Hematopoietic multipotent progenitor cell treated with erythropoietin and hydrocortisone succinate and interleukin-3 and kit ligand, for 6 days (in vitro differentiated cells): ENCODE data around the gene OR9A4.

Source experiments
- DNase-seq: peaks from one replicate; pipeline ENCODE4 v3.0.0-alpha.2; 2015

The OR9A4 gene

GRCh38 chr7:141949451-141949850 lies 33.3 kb downstream of the OR9A4 start:
- DNase-seq: no peak

- no peak for DNase-seq
Observed at GRCh38 chr7:141949911-141950310, 33.7 kb downstream of the OR9A4 start.

GRCh38 chr7:141950806-141951205 lies 34.6 kb downstream of the OR9A4 start:
- DNase-seq: no peak

DNA sequence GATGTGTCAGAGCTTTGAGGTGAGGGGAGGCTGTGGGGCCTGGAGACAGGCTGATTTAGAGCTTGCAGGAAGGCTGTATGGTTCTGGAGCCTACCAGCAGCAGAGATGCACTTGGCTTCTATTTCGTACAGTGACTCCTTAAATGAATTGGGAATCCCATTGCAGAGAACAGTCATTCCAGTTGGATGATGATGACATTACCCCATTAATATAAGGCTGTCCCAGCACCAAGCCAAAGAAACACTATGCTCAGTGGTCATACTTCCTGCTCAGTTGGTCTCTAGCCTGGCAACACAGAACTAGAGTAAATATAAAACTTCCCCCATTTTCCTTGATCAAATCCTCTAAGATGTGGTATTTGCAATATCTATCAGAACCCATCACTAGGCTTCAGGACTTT lies 36.3 kb downstream of the OR9A4 start:
- DNase-seq: no peak

GRCh38 chr7:141954334-141954733 lies 38.1 kb downstream of the OR9A4 start:
- no peak for DNase-seq

GRCh38 chr7:141956084-141956483 lies 39.9 kb downstream of the OR9A4 start:
- DNase-seq: peak; percentile 57

DNA sequence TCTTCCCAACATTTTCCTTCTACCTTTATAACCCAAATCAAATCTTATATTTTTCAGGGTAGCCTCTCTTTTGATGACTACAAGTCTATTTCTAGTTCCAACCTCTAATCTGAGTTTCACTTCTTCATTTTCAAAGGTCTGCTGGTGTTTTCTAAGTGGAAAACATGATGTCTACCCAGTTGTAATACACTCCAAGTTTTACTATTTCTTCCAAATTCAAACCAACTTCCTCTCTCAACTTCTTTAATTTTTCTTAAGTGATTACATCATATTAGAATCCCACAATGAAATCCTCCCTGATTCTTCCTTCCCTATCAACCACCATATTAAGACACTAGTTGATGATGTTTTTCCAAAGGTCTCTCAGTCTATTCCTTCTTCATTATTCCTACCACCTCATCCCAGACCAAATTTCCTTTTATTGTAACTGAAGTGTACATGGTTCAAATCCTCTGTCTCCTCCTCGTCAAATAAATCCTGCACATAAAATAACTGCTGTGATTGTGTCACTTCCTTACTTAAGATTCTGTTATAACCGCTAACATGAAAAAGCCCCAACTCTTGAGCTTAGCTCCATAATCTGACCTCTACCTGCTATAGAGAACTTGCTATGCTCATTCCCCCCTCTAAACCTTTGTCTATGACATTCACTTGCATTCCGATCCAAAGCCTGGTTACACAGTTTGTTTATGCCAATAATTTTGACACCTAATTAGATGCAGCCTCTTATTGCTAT lies 44.7 kb downstream of the OR9A4 start:
- peak; percentile 17 for DNase-seq
